Measurements from ENCODE around the gene LRRC59.
A peak's percentile ranks its signal among the peaks of the same experiment; 100 is the strongest.
"Not testable (repeated sequence)": the region's sequence is repeated elsewhere in the genome, so short reads cannot be mapped to it uniquely, and the experiment has no call there.

Gene LRRC59

GRCh38 chr17:50424246-50424995 is 27.1 kb upstream of the LRRC59 start:
- no peak for DNase-seq

GRCh38 chr17:50423553-50424159 is 26.3 kb upstream of the LRRC59 start:
- DNase-seq, result peak; percentile 99

GRCh38 chr17:50422738-50423137 is 25.4 kb upstream of the LRRC59 start:
- DNase-seq, result no peak

DNA sequence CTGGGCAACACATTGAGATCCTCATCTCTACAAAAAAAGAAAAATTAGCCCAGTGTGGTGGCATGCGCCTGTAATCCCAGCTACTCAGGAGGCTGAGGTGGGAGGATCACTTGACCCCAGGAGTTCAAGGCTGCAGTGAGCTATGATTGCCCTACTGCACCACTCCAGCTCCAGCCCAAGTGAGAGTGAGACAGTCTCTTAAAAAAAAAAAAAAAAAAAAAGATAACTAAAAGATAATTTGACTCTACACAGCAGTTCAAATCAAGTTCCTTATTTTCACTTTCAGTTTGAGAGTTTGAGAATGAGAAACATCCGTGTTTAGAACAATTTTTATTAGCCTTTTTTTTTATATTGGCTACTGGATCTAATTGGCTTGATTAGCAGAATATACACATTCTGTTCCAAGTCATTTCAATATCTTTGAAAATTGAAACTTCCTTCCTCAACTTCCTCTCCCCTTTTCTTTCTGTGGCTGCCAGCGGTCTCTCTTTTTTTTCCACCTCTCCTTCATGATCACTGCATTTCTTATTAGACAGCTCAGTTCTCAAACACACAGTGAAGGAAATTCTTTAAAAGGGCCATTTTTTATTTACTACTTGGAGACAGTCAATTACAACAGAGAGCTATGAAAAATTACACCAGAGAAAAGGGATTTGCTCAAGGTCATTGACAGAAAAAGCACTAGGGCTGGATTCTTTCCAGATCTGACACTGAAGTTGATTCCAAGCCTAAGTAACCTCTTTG is 24.2 kb upstream of the LRRC59 start:
- peak; percentile 24 for DNase-seq

- DNase-seq, result no peak
Measured at GRCh38 chr17:50420419-50421112, 23.2 kb upstream of the LRRC59 start.

- DNase-seq, result not testable (repeated sequence)
Measured at GRCh38 chr17:50419577-50419976, 22.3 kb upstream of the LRRC59 start.

DNA sequence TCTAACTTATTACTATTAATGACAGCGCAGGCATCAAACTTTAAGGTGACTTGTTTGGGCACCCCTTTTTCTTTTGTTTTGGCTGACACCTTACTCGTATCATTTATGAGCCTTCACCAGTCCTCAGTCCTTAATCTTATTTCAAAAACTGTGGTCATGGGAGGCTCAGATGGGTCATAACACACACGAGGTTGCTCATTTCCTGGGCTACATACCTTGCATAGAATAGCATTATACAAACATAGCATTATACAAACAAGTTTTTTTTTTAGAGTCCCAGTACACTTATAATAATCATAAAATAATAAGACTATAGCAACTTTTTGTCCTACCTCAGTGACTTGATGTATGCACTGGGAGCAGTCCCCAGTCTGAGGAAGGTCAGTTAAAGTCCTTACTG is 17.5 kb upstream of the LRRC59 start:
- peak; percentile 27 for DNase-seq

GRCh38 chr17:50412188-50412732 is 14.9 kb upstream of the LRRC59 start:
- DNase-seq, result no peak

- DNase-seq, result no peak
Measured at GRCh38 chr17:50407921-50408320, 10.6 kb upstream of the LRRC59 start.

- DNase-seq, result no peak
Measured at GRCh38 chr17:50406578-50406977, 9.3 kb upstream of the LRRC59 start.

- DNase-seq, result not testable (repeated sequence)
Measured at GRCh38 chr17:50405351-50405750, 8.0 kb upstream of the LRRC59 start.

GRCh38 chr17:50399591-50399990 is 2.3 kb upstream of the LRRC59 start:
- not testable (repeated sequence) for DNase-seq

DNA sequence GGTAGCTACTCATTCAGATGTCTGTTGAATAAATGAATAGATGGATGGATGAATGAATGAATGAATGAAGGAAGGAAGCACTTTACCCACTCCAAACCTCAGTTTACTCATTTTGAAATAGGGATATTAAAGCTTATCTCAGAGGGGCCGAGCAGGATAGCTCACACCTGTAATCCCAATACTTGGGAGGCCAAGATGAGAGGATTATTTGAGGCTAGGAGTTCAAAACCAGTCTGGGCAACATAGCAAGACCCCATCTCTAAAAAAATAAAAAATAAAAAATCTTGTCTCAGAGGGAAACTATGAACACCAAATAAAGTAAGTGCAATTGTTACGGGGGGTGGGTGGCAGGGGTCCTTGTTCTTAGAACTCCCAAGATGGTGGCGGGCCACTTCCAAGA is 1.3 kb upstream of the LRRC59 start:
- not testable (repeated sequence) for DNase-seq

DNA sequence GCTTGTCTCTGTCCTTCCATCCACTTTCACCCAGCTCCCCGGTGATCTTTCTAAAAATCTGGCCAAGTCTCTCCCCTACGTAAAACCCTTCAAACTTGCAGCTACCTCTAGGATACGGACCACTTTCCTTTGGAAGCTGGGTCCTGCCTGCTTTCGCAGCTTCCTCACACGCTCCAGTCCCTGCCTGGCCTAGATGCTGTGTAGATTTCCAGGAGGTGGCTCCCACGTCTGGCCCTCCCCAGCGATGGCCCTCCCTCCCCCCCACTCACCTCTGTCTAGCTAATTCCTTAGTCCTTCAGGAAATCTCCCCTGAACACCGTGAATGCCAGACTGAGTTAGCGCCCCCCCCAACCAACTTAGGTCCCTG is 579 bp upstream of the LRRC59 start:
- DNase-seq, result no peak

DNA sequence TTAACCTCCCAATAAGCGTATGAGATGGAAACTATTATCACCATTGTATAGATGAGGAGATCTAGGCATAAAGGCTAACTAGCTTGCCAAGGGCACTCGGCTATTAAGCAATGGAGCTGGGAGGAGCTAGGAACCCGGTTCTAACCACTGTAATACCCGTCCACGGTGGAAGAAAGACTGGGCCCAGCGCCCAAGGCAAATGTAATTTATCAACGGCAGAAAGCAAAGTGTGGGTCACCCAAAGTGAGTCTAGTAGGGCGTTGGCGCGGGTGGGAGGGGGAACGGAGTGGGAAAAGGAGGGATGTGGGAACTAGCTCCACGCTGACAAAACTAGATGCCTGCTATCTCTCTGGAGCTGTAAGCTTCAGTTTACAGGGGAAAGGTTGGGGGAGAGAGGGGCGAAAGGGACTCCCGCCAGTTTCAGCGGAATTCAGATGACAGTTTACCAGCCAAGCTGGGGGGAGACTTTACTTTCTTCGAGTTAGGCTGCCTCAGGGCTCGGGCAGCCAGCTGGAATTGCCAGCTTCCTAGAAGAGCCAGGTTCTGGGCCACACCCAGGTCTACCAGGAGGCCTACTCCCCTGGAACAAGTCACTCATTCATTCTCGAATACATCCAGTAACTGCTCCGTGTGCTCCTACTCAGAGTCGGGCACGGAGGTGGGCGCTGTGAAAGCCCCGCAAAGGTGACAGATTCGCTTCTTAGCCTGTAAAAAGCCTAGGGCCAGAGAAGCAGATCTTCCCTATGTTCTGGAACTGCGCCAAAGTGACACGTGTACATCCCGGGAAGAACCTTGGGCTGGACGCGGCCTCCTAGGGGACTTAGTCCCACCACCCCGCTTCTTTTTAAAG is 837 bp downstream of the LRRC59 start:
- DNase-seq, result peak; percentile 63

- DNase-seq, result no peak
Measured at GRCh38 chr17:50394711-50395110, 2.6 kb downstream of the LRRC59 start.

DNA sequence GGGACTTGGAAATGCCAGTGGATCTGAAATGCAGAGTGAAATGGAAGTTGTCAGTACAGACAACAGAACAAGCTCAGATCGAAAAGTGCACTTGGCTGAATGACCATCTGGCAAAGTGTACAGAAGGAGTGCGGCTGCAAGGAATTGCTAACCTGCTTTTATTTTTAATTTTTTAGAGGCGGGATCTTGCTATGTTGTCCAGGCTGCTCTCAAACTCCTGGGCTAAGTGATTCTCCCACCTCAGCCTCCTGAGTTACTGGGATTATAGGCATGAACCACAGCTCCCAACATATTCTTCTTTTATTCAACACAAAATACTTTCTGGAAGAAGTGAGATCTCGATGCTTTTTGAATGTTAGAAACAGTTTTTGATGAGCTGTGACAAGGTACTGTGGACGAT is 3.6 kb downstream of the LRRC59 start:
- no peak for DNase-seq

GRCh38 chr17:50392621-50393020 is 4.7 kb downstream of the LRRC59 start:
- DNase-seq, result no peak

DNA sequence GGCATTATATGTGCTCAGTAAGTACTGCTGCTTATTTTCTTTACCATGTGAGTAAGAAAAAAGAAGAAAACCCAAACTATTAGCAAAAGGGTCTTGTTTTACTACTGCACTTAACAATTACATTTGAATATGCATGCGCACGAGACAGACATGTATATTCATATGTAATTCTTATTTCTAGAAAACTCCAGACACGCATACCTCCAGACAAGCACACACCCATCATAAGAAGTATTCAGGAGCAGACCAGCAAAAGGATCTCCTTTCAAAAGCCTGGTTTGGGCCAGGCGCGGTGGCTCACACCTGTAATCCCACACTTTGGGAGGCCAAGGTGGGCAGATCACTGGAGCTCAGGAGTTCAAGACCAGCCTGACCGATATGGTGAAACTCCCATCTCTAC is 7.8 kb downstream of the LRRC59 start:
- DNase-seq, result no peak

DNA sequence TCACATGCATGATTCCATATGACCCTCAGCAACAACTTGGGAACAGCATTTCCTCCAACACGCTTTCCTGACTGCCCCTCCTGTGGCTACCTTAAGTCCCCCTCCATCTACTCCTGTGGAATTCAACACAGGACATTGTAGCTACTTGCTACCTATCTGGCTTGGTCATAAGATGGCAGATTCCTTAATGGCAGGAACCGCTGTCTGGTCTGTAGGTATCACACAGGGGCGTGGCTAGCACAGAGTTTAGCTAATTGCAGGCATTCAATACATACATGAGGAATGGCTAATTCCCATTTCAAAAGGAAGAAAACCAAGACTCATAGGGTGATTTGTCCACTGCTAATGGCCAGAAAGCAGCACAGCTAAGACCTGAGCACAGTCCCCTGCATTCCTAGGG is 8.6 kb downstream of the LRRC59 start:
- no peak for DNase-seq

DNA sequence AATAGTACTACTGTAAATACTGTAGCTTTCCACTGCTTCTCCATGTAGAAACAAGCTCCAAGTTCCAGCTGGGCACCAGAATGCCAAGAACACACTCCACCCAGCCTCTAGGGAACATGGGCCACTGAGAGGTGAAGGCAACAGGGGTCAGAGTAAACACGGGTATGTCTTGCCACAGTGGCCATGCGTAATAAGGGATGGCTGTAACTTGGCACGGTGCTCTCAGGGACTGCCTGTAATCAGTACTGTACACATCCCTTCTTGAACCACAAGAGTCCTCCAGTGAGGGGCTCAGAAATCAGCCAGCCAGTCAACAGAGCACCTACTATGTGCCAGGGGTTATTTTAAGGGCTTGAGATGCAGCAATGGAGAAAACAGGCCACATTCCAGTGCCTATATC is 10.8 kb downstream of the LRRC59 start:
- DNase-seq, result no peak

DNA sequence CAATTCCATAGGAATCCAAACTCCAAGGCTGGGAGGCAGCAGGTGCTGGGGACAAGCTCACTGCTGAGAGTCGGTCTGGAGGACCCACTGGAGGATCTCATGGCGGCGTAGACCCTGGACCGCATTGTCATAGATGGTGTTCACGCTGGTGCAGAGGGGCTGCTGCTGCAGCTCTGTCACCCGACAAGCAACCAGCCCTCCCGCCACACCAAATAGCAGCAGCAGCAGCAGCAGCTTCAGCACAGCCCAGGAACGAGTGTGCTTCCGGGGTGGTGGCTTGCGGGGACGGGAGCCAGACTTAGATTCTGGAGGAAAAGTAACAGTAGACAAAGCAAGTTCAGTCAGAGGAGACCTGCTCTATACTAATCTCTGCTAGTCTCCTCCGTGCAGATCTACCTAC is 14.4 kb downstream of the LRRC59 start:
- DNase-seq, result no peak
